Muscle of leg (tissue), 11 donors: ENCODE measurements around the gene PLXNB1. TPM values are rescaled to one million over a fixed set of nuclear protein-coding genes. Genes with fewer than 3 reads are reported as not detected.

Source experiments
- DNase-seq: peaks from one replicate; pipeline ENCODE4 v3.0.0; 2013
- H3K27ac ChIP-seq: one replicate; pipeline ENCODE4 v1.5.1; 2013; ENCODE audit warnings: mild to moderate bottlenecking, low read length, control low read depth
- H3K27me3 ChIP-seq: one replicate; pipeline ENCODE4 v1.6.1; 2013; ENCODE audit warnings: low read length; ENCODE audit not compliant: control insufficient read depth, insufficient read depth
- H3K36me3 ChIP-seq: one replicate; pipeline ENCODE4 v1.6.1; 2013; ENCODE audit warnings: low read length; ENCODE audit not compliant: control insufficient read depth, insufficient read depth
- H3K4me1 ChIP-seq: one replicate; pipeline ENCODE4 v1.6.1; 2013; ENCODE audit warnings: low read length; ENCODE audit not compliant: control insufficient read depth, insufficient read depth
- H3K4me3 ChIP-seq: one replicate; pipeline ENCODE4 v1.5.1; 2013; ENCODE audit warnings: low read length, control low read depth
- H3K9me3 ChIP-seq: replicated peaks from 2 replicates; pipeline ENCODE4 v1.6.1; 2013; ENCODE audit warnings: low read depth, low read length; ENCODE audit not compliant: control insufficient read depth
- WGBS: methylation state at CpG from one replicate; pipeline ENCODE4 v1.1.5; 2013; ENCODE audit warnings: missing lambda C conversion rate; ENCODE audit not compliant: insufficient coverage; 5-methylcytosine and 5-hydroxymethylcytosine counted together
- polyA plus RNA-seq, 8 donors: library from polyadenylated mRNA; unstranded; fragments of 120-200 nt; gene quantifications; one replicate each; pipeline versions ENCODE4 v1.2.1 to v1.2.3, GENCODE V29; 2013; ENCODE audit warnings: inconsistent platforms in 1 of 8, low replicate concordance in 1 of 8; ENCODE audit not compliant: insufficient read length in 8 of 8, insufficient read depth in 1 of 8
- total RNA-seq: library from RNA; stranded (reverse); fragments of 120-200 nt; gene quantifications from one replicate; pipeline ENCODE4 v1.2.4, GENCODE V29; 2013

The PLXNB1 gene
- total and polyA plus RNA-seq, 9 donors: 11.1 to 33.4 (median 19.0) TPM

GRCh38 chr3:48435774-48436476, 6.0 kb upstream of the PLXNB1 start:
- Histone ChIP-seq H3K36me3 (peaks cover 36% of the 10 kb centered on the region), H3K9me3 (no peaks in the 10 kb centered on the region), H3K4me3 (no peak overlapping the region), H3K4me1 (peaks cover 8% of the 10 kb centered on the region), H3K27me3 (no peaks in the 10 kb centered on the region), H3K27ac (no peak overlapping the region)
- WGBS: 62% methylated on average over 5 of the region's 7 CpGs
- peak; percentile 88 for DNase-seq

- H3K27ac ChIP-seq: no peak overlapping the region
- no peaks in the 10 kb centered on the region for H3K9me3 ChIP-seq
- DNase-seq: no peak
- WGBS: 67% methylated on average over 3 of the region's 4 CpGs
- peaks cover 36% of the 10 kb centered on the region for H3K36me3 ChIP-seq
- H3K4me1 ChIP-seq: peaks cover 9% of the 10 kb centered on the region
- no peak overlapping the region for H3K4me3 ChIP-seq
- no peaks in the 10 kb centered on the region for H3K27me3 ChIP-seq
Measured at GRCh38 chr3:48435223-48435595, 5.3 kb upstream of the PLXNB1 start.

GRCh38 chr3:48434591-48435222, 4.8 kb upstream of the PLXNB1 start:
- no peak for DNase-seq
- no peaks in the 10 kb centered on the region for H3K27me3 ChIP-seq
- no peak overlapping the region for H3K4me3 ChIP-seq
- no peaks in the 10 kb centered on the region for H3K9me3 ChIP-seq
- H3K27ac ChIP-seq: no peak overlapping the region
- 86% methylated on average over 14 of the region's 15 CpGs for WGBS
- peaks cover 36% of the 10 kb centered on the region for H3K36me3 ChIP-seq
- H3K4me1 ChIP-seq: peaks cover 14% of the 10 kb centered on the region

GRCh38 chr3:48433472-48434118, 3.7 kb upstream of the PLXNB1 start:
- no peak overlapping the region for H3K4me3 ChIP-seq
- DNase-seq: no peak
- peaks cover 10% of the 10 kb centered on the region for H3K4me1 ChIP-seq
- H3K9me3 ChIP-seq: no peaks in the 10 kb centered on the region
- peaks cover 36% of the 10 kb centered on the region for H3K36me3 ChIP-seq
- H3K27me3 ChIP-seq: no peaks in the 10 kb centered on the region
- peak overlapping the region; percentile 9 for H3K27ac ChIP-seq
- WGBS: 84% methylated on average over 6 of the region's 12 CpGs

GRCh38 chr3:48432411-48433371, 2.8 kb upstream of the PLXNB1 start:
- WGBS: 68% methylated on average over 12 of the region's 16 CpGs
- Histone ChIP-seq H3K9me3 (no peaks in the 10 kb centered on the region), H3K4me1 (peaks cover 19% of the 10 kb centered on the region), H3K27ac (no peak overlapping the region), H3K27me3 (no peaks in the 10 kb centered on the region), H3K4me3 (no peak overlapping the region), H3K36me3 (peaks cover 36% of the 10 kb centered on the region)
- DNase-seq: no peak

- WGBS: 84% methylated on average over 6 of the region's 8 CpGs
- DNase-seq: no peak
- Histone ChIP-seq H3K4me3 (no peak overlapping the region), H3K9me3 (no peaks in the 10 kb centered on the region), H3K27me3 (no peaks in the 10 kb centered on the region), H3K27ac (no peak overlapping the region), H3K36me3 (peaks cover 36% of the 10 kb centered on the region), H3K4me1 (peaks cover 32% of the 10 kb centered on the region)
Measured at GRCh38 chr3:48431224-48432029, 1.5 kb upstream of the PLXNB1 start.

- Histone ChIP-seq H3K36me3 (peaks cover 36% of the 10 kb centered on the region), H3K27me3 (no peaks in the 10 kb centered on the region), H3K27ac (no peak overlapping the region), H3K4me1 (peaks cover 39% of the 10 kb centered on the region), H3K9me3 (no peaks in the 10 kb centered on the region), H3K4me3 (no peak overlapping the region)
- DNase-seq: no peak
- WGBS: 64% methylated on average over 1 of the region's 1 CpG
Measured at GRCh38 chr3:48430708-48431101, 819 bp upstream of the PLXNB1 start.

GRCh38 chr3:48429317-48429959, 448 bp downstream of the PLXNB1 start:
- no peaks in the 10 kb centered on the region for H3K27me3 ChIP-seq
- H3K9me3 ChIP-seq: no peaks in the 10 kb centered on the region
- peak overlapping the region; percentile 62 for H3K4me3 ChIP-seq
- H3K27ac ChIP-seq: peak overlapping the region; percentile 29
- WGBS: under 1% methylated on average over 85 of the region's 86 CpGs
- DNase-seq: peak; percentile 57
- peaks cover 52% of the 10 kb centered on the region for H3K4me1 ChIP-seq
- H3K36me3 ChIP-seq: peaks cover 31% of the 10 kb centered on the region
